Fibroblast of skin of right quadriceps (primary cell): Measurements from ENCODE around the gene RANBP10.
"Not testable (repeated sequence)": the region's sequence is repeated elsewhere in the genome, so short reads cannot be mapped to it uniquely, and the experiment has no call there.

Source experiments
- DNase-seq: peaks from one replicate; pipeline ENCODE4 v3.0.0-alpha.2; 2013

Gene RANBP10

GRCh38 chr16:67775273-67775672 lies 31.1 kb downstream of the RANBP10 start:
- DNase-seq = peak; percentile 20

DNA sequence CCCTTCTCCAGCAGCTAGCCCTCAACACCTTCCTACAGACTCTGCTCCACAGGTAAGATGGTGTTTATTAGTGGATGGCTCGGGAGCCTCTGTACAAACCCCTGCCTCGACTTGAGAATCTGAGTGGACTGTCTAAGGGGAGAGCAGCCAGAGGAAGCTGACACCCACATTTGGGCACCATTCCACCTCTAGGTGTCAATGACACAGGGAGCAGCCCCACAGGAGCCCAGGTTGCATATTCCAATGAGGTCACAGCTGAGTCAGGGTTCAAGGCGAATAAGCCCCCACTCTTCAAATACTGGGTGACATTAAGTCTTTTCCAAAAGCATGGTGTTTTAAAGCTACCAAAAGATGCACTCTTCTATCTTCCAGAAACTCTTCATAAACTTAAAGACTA lies 31.9 kb downstream of the RANBP10 start:
- no peak for DNase-seq

- DNase-seq = no peak
Observed at GRCh38 chr16:67773569-67774456, 32.5 kb downstream of the RANBP10 start.

DNA sequence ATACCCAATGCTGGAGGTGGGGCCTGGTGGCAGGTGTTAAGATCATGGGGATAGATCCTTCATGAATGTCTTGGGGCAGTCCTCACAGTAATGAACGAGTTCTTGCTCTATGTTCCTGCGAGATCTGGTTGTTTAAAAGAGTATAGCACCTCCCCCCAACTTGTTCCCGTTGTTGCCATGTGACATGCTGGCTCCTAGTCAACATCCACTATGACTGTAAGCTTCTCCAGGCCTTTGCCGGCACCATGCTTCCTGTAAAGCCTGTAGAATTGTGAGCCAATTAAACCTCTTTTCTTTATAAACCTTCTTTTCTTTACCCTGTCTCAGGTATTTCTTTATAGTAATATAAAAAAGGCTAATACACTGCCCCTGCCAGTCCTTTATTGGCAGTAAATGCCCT lies 33.3 kb downstream of the RANBP10 start:
- DNase-seq = no peak

DNA sequence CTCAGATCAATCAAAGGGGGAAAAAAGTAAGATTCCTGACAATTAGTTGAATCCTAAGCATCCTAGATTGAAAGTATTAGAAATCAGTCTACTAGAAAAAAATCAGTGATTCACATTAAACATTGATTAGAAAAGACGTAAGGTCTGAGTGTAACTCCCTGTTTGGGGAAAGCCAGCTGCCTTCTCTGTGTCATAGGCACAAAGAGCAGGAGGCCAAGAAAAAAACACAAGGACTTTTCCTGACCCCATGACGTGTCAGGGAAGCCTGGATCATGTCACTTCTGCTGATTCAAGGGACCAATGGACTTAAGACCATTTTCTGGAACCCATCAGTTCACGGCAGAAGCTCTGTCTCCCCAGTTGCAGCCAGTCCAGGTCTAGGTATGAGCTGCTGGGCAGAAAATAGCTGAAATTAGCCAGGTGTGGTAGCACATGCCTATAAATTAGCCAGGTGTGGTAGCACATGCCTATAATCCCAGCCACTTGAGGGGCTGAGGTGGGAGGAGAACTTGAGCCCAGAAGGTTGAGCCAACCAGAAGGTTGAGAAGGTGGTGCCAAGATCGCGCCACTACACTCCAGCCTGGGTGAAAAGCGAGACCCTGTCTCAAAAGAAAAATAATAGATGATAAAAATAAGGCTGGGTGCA lies 35.9 kb downstream of the RANBP10 start:
- DNase-seq = no peak

GRCh38 chr16:67767953-67768352 lies 38.4 kb downstream of the RANBP10 start:
- peak; percentile 47 for DNase-seq

- DNase-seq = no peak
Observed at GRCh38 chr16:67766291-67766690, 40.1 kb downstream of the RANBP10 start.

GRCh38 chr16:67764158-67764667 lies 42.1 kb downstream of the RANBP10 start:
- DNase-seq = no peak

DNA sequence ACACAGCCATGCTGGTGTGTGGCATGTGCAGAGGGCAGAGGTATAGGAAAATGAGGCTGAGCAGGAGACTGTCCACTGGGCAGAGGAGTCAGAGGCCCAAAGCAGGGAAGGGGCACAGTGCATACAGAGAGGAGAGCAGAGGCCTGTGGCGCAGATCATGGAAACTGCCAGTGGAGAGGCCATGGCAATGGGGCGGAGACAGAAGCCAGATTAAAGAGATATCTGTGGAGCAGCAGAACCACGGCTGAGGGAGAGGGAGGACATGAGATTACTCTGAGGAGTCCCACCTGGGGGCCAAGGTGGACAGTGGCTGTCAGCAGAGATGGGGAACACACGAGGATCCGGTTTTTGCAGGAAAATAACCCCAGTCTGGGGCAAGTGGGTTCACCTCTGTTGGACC lies 43.3 kb downstream of the RANBP10 start:
- DNase-seq = no peak

- no peak for DNase-seq
Observed at GRCh38 chr16:67762385-67762784, 44.0 kb downstream of the RANBP10 start.

DNA sequence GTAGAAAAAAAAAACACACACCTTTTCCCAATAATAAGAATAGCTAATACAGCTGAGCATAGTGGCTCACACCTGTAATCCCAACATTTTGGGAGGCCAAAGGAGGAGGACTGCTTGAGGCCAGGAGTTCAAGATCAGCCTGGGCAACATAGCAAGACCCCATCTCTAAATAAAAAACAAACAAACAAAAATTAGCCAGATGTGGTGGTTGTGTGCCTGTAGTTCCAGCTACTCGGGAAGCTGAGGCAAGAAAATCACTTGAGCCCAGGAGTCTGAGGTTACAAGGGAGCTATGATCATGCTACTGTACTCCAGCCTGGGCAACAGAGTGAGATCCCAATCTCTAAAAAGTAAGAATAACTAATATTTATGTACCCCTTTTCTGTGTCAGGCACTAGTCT lies 44.4 kb downstream of the RANBP10 start:
- no peak for DNase-seq

DNA sequence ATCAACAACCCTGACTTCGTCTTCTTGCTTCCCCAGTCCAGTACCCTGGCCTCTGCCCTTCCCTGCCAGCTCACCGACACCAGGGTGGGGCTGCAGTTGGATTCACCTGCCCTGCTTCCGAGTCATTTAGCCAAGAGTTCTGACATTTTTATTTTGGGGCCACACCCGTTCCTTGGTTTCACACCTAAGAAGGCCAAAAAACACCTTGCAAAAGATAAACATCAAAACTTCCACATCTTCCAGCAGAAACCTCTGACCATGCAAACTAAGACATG lies 45.5 kb downstream of the RANBP10 start:
- no peak for DNase-seq

DNA sequence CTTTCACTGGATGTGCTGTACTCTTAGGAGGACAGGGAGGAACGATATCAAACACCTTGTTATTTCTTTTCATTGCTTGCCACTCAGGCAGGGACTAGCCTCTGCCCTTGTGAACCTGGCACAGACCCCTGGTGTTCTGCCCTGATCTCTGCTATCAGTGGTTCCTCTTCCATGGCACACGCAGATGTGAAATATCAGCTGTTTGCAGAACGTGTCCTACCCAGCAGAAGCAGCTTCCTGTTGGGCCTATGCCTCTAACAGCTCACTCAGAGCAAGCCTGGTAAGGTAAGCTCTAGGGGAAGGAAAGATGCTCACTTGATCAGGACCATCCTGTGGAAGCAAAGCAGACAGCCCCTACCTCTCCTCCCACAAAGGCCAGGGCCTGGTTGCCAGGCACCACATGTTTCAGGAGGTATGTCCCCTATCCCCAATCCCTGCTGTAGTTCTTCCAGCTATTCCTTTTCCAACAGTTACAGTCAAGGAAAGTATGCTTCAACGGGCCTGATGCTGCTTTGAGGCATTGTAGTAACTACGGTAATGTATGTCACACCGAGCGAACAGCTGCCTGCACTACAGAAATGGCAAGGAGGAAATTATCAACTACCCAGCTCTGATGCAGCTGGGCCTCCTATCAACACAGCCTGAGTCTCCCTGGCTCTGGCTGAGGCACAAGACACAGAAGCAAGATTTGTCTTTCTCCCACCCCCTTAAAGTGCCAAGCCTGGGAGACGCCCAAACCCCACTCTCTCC lies 46.0 kb downstream of the RANBP10 start:
- no peak for DNase-seq

GRCh38 chr16:67758966-67759365 lies 47.4 kb downstream of the RANBP10 start:
- DNase-seq = no peak

GRCh38 chr16:67758006-67758405 lies 48.4 kb downstream of the RANBP10 start:
- DNase-seq = no peak

DNA sequence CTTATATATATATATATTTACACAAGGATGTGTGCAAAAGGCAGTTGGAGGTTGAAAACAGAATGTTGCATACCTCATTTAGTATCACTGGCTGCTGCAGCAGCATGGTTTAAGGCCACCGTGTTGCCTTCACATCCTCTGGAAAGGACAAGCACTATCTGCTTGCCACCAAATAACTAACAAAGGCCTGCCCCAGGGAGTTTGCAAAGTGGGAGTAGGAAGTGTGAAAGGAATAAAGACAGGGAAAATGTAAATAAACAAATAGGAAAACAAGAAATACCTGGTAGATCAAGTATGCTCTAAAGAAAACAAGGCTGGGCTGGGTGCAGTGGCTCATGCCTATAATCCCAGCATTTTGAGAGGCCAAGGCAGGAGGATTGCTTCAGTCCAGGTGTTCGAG lies 53.7 kb downstream of the RANBP10 start:
- no peak for DNase-seq

- DNase-seq = not testable (repeated sequence)
Observed at GRCh38 chr16:67751331-67751730, 55.0 kb downstream of the RANBP10 start.

DNA sequence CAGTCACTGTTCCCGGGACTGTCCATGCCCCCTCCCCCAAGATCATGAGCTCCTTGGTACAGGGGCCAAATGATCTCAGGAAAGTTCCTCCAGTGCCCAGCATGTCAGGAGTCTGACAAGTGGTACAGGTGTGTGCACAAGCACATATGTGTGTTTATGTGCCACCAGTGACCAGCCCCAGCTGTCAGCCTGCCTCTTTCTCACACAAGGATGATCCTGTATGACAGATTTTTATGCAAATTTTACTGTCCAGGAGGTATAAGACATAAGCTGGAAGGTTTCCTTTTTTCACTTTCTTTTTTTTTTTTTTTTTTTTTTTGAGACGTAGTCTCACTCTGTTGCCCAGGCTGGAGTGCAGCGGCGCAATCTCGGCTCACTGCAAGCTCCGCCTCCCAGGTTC lies 55.9 kb downstream of the RANBP10 start:
- DNase-seq = no peak

DNA sequence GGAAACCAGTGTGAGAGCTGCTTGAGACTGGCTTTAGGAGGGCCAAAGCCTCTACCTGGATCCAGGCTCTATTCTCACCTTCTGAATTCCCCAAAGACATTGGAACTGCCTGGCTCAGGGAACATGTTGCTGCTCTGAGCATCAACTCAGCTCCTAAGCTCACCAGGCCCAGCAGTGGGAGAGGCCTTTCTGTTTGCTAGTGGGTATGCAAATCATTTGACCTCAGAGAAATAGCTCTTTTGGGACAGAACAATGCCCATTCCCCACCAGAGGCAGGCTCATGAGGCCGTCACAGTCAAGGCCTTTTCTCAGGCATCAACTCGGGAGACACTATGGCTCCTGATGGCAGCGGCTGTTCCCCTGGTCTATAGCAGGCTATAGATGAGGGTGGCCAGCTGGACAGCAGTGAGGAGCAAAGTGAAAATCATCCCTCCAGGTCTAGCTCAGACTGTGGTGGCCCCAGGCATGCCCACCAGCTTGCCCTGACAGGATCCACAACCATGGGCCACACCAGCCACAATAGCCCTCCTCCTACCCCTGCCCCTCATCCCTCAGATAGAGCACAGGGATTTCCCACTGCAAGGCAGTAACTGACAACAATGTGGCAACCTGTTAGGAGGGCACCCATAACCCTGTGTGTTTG lies 56.8 kb downstream of the RANBP10 start:
- DNase-seq = no peak

GRCh38 chr16:67748834-67749233 lies 57.5 kb downstream of the RANBP10 start:
- no peak for DNase-seq

- no peak for DNase-seq
Observed at GRCh38 chr16:67746846-67747245, 59.5 kb downstream of the RANBP10 start.

- DNase-seq = no peak
Observed at GRCh38 chr16:67741118-67741517, 65.2 kb downstream of the RANBP10 start.

- DNase-seq = no peak
Observed at GRCh38 chr16:67740391-67740790, 66.0 kb downstream of the RANBP10 start.
